Ectodermal cell (in vitro differentiated cells): ENCODE data around the gene SGCA. TPM values are rescaled to one million over a fixed set of nuclear protein-coding genes. Genes with fewer than 3 reads are reported as not detected.

Experiments used
- H3K27ac ChIP-seq: 2 replicates; pipeline ENCODE4 v1.7.0; 2013; ENCODE audit warnings: mild to moderate bottlenecking, low read depth, low read length; ENCODE audit not compliant: insufficient read depth, poor library complexity, severe bottlenecking
- H3K27me3 ChIP-seq: 2 replicates; pipeline ENCODE4 v1.7.0; 2013; ENCODE audit warnings: mild to moderate bottlenecking, low read length; ENCODE audit not compliant: insufficient read depth, control insufficient read depth, poor library complexity, severe bottlenecking
- H3K36me3 ChIP-seq: one replicate; pipeline ENCODE4 v1.7.0; 2013; ENCODE audit warnings: low read length; ENCODE audit not compliant: control insufficient read depth, insufficient read depth
- H3K4me1 ChIP-seq: one replicate; pipeline ENCODE4 v1.7.0; 2013; ENCODE audit warnings: low read length; ENCODE audit not compliant: control insufficient read depth, insufficient read depth
- H3K4me3 ChIP-seq: 2 replicates; pipeline ENCODE4 v1.7.0; 2013; ENCODE audit warnings: low read depth, low read length, control low read depth; ENCODE audit not compliant: insufficient read depth
- H3K9me3 ChIP-seq: 2 replicates; pipeline ENCODE4 v1.7.0; 2013; ENCODE audit warnings: mild to moderate bottlenecking, low read length, moderate library complexity; ENCODE audit not compliant: control insufficient read depth
- WGBS, 2 experiments: methylation state at CpG; one replicate each; pipeline ENCODE4 v1.1.7; 2013; ENCODE audit warnings: missing lambda C conversion rate in 2 of 2; 5-methylcytosine and 5-hydroxymethylcytosine counted together
- polyA plus RNA-seq, 4 experiments: library from polyadenylated mRNA; stranded (reverse); fragments of 50-300 nt; gene quantifications; one replicate each; pipeline ENCODE4 v1.2.3, GENCODE V29; 2013

The SGCA gene
- not detected for polyA plus RNA-seq (2013, experiment 1 of 4)
- 1.8 TPM for polyA plus RNA-seq (2013, experiment 2 of 4)
- polyA plus RNA-seq (2013, experiment 3 of 4), result 0.96 TPM
- polyA plus RNA-seq (2013, experiment 4 of 4), result 1.3 TPM

- Histone ChIP-seq H3K27me3 (peaks cover 3% of the 10 kb centered on the region), H3K27ac (no peak within 1 kb of the TSS), H3K4me1 (peaks cover 14% of the 10 kb centered on the region), H3K36me3 (no peaks in the 10 kb centered on the region), H3K4me3 (no peak within 1 kb of the TSS), H3K9me3 (no peaks in the 10 kb centered on the region)
- WGBS, 2 experiments, result 67 to 71% methylated on average over 15 of the region's 15 CpGs
These were observed at the start of gene SGCA for GRCh38 chr17:50165867-50166517. SGCA (plus strand) TSS chr17:50166005; CDS start chr17:50166041, 36 bp downstream.

GRCh38 chr17:50117202-50118051 is 48.4 kb upstream of the SGCA start:
- peak overlapping the region; percentile 22 for H3K4me3 ChIP-seq
- H3K4me1 ChIP-seq, result peaks cover 23% of the 10 kb centered on the region
- no peak overlapping the region for H3K27ac ChIP-seq
- no peaks in the 10 kb centered on the region for H3K9me3 ChIP-seq
- 7 to 8% methylated on average over 64 of the region's 64 CpGs for WGBS, 2 experiments
- peaks cover 36% of the 10 kb centered on the region for H3K27me3 ChIP-seq
- no peaks in the 10 kb centered on the region for H3K36me3 ChIP-seq

GRCh38 chr17:50118076-50118827 is 47.6 kb upstream of the SGCA start:
- H3K4me3 ChIP-seq, result no peak overlapping the region

GRCh38 chr17:50118828-50119218 is 47.0 kb upstream of the SGCA start:
- no peak overlapping the region for H3K27ac ChIP-seq
- H3K27me3 ChIP-seq, result peaks cover 36% of the 10 kb centered on the region
- no peaks in the 10 kb centered on the region for H3K9me3 ChIP-seq
- WGBS, 2 experiments, result 91 to 92% methylated on average over 4 of the region's 4 CpGs
- H3K36me3 ChIP-seq, result no peaks in the 10 kb centered on the region
- H3K4me3 ChIP-seq, result no peak overlapping the region
- H3K4me1 ChIP-seq, result peaks cover 26% of the 10 kb centered on the region

More at GRCh38 chr17:50118076-50118827, 47.6 kb upstream of the SGCA start:
- Histone ChIP-seq H3K27me3 (peaks cover 36% of the 10 kb centered on the region), H3K9me3 (no peaks in the 10 kb centered on the region), H3K36me3 (no peaks in the 10 kb centered on the region), H3K27ac (no peak overlapping the region), H3K4me1 (peaks cover 20% of the 10 kb centered on the region)
- WGBS, 2 experiments, result 93% methylated on average over 22 of the region's 23 CpGs

GRCh38 chr17:50120475-50121253 is 45.1 kb upstream of the SGCA start:
- peaks cover 29% of the 10 kb centered on the region for H3K4me1 ChIP-seq
- H3K4me3 ChIP-seq, result no peak overlapping the region
- no peaks in the 10 kb centered on the region for H3K36me3 ChIP-seq
- WGBS, 2 experiments, result 86 to 90% methylated on average over 7 of the region's 7 CpGs
- no peaks in the 10 kb centered on the region for H3K9me3 ChIP-seq
- H3K27ac ChIP-seq, result no peak overlapping the region
- peaks cover 36% of the 10 kb centered on the region for H3K27me3 ChIP-seq

- no peaks in the 10 kb centered on the region for H3K9me3 ChIP-seq
- H3K36me3 ChIP-seq, result no peaks in the 10 kb centered on the region
- no peak overlapping the region for H3K4me3 ChIP-seq
- no peak overlapping the region for H3K27ac ChIP-seq
- peaks cover 22% of the 10 kb centered on the region for H3K4me1 ChIP-seq
- peaks cover 21% of the 10 kb centered on the region for H3K27me3 ChIP-seq
- WGBS, 2 experiments, result 19 to 25% methylated on average over 3 of the region's 3 CpGs
These were observed 42.9 kb upstream of the SGCA start for GRCh38 chr17:50122945-50123344.

GRCh38 chr17:50123649-50124349 is 42.0 kb upstream of the SGCA start:
- Histone ChIP-seq H3K4me1 (peaks cover 24% of the 10 kb centered on the region), H3K27ac (no peak overlapping the region), H3K9me3 (no peaks in the 10 kb centered on the region), H3K36me3 (no peaks in the 10 kb centered on the region), H3K27me3 (peaks cover 13% of the 10 kb centered on the region), H3K4me3 (no peak overlapping the region)
- WGBS, 2 experiments, result 18 to 22% methylated on average over 12 of the region's 12 CpGs

GRCh38 chr17:50125420-50125997 is 40.3 kb upstream of the SGCA start:
- Histone ChIP-seq H3K9me3 (no peaks in the 10 kb centered on the region), H3K27me3 (peaks cover 10% of the 10 kb centered on the region), H3K4me1 (peaks cover 24% of the 10 kb centered on the region), H3K4me3 (no peak overlapping the region), H3K27ac (no peak overlapping the region), H3K36me3 (no peaks in the 10 kb centered on the region)
- WGBS, 2 experiments, result 95% methylated on average over 4 of the region's 4 CpGs
